Measurements from ENCODE around the gene PER1. TPM values are rescaled to one million over a fixed set of nuclear protein-coding genes. Genes with fewer than 3 reads are reported as not detected.

PER1 gene
- total and polyA plus RNA-seq, 9 of the 15 experiments (the other 6 are each of a cell fraction or from before 2014, with no cell fraction given), result 0.13 to 26.0 (median 3.4) TPM

- ChIA-PET POLR2A (no interaction called here), CTCF (ENCODE audit: low intra/inter-chr PET ratio) (no interaction called here)
- H3K9me1 ChIP-seq (ENCODE audit: control insufficient read depth, insufficient read depth, low read length), result peaks cover 2% of the 10 kb centered on the region
- no peaks in the 10 kb centered on the region for H3K9me3 ChIP-seq (replicated peaks; ENCODE audit: control insufficient read depth, insufficient read depth, low read depth, low read length)
- H3K4me3 ChIP-seq, result no peak overlapping the region
- H3K4me1 ChIP-seq (replicated peaks in 1 of 2; ENCODE audit: control insufficient read depth in 2 of 2, insufficient read depth in 2 of 2, low read length in 2 of 2), result peaks cover 19 to 49% of the 10 kb centered on the region in 2 experiments
- intact Hi-C loops (cut with micrococcal nuclease), result no loop called here
- in situ Hi-C loops (cut with MboI), result no loop called here
- H2AFZ ChIP-seq (ENCODE audit: low read depth, low read length), result no peak overlapping the region
- H3K27me3 ChIP-seq (ENCODE audit: control insufficient read depth in 2 of 2, insufficient read depth in 2 of 2, low read length in 2 of 2), result no peaks in the 10 kb centered on the region
- DNase-seq (ENCODE audit: extremely low read depth in 1 of 4, low spot score in 3 of 4) (no peak), FAIRE-seq (no peak), ATAC-seq (no peak)
- no TSS peak for BruUV-seq (replicated peaks)
- no peak overlapping the region for H3K4me2 ChIP-seq (ENCODE audit: insufficient read depth, low read length)
- TF ChIP-seq ZNF785 (CRISPR knock-in tag; IDR thresholded peaks at IDR 0.05) (no peak), PPARD (CRISPR knock-in tag; IDR thresholded peaks at IDR 0.05) (no peak), CBFA2T2 (conservative IDR thresholded peaks at IDR 0.05) (no peak)
- WGBS (ENCODE audit: insufficient coverage, low coverage, missing lambda C conversion rate), result 76% methylated on average over 4 of the region's 6 CpGs
- peak overlapping the region in 1 of 2 experiments; percentile 76; a peak in 2 of 4 replicates for H3K9ac ChIP-seq (ENCODE audit: insufficient read depth in 1 of 2, low read depth in 2 of 2, low read length in 2 of 2)
- H4K20me1 ChIP-seq (replicated peaks; ENCODE audit: control insufficient read depth, insufficient read depth, low read length), result 0 out of 2 replicates have a peak, but pooled peaks cover 3% of the 10 kb centered on the region
- no peak overlapping the region for H3K27ac ChIP-seq (ENCODE audit: extremely low read depth, low read depth, low read length)
- peaks cover 10% of the 10 kb centered on the region for H3K79me2 ChIP-seq (ENCODE audit: control insufficient read depth, insufficient read depth, low read length)
- H3K36me3 ChIP-seq (ENCODE audit: control insufficient read depth, insufficient read depth, low read length), result peaks cover 3% of the 10 kb centered on the region; the same call in 2 of the 3 replicates
These were observed 14.5 kb upstream of the PER1 start for GRCh38 chr17:8166731-8167130.

DNA sequence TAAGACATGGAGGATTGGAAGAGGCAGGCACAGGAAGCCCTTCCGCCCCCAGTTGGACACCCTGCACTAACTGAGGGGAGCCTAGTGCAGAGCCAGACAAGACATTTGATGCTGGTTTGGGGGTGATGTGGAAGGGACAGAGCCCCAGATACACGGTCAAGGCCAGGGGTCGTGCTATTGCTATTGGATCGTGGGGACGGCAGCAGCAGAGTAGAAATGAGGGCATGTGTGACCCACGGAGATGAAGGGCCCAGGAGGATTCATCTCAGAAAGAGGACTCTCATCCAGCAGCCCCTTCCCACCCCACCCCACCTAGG is 12.6 kb upstream of the PER1 start:
- DNase-seq (ENCODE audit: extremely low read depth in 1 of 4, low spot score in 3 of 4) (no peak), FAIRE-seq (no peak), ATAC-seq (no peak)
- Histone ChIP-seq H3K9me1 (ENCODE audit: control insufficient read depth, insufficient read depth, low read length) (peaks cover 5% of the 10 kb centered on the region), H3K4me2 (ENCODE audit: insufficient read depth, low read length) (peak overlapping the region; percentile 59), H3K27ac (ENCODE audit: extremely low read depth, low read depth, low read length) (peak overlapping the region; percentile 87), H3K9ac (ENCODE audit: insufficient read depth in 1 of 2, low read depth in 2 of 2, low read length in 2 of 2) (peak overlapping the region; percentile 45 to 91; a peak in 3 of 4 replicates), H3K4me3 (no peak overlapping the region), H3K36me3 (ENCODE audit: control insufficient read depth, insufficient read depth, low read length) (peaks cover 19% of the 10 kb centered on the region; the same call in 2 of the 3 replicates), H3K9me3 (replicated peaks; ENCODE audit: control insufficient read depth, insufficient read depth, low read depth, low read length) (no peaks in the 10 kb centered on the region), H2AFZ (ENCODE audit: low read depth, low read length) (peak overlapping the region; percentile 81), H3K79me2 (ENCODE audit: control insufficient read depth, insufficient read depth, low read length) (peaks cover 25% of the 10 kb centered on the region), H3K4me1 (replicated peaks in 1 of 2; ENCODE audit: control insufficient read depth in 2 of 2, insufficient read depth in 2 of 2, low read length in 2 of 2) (peaks cover 29 to 41% of the 10 kb centered on the region in 2 experiments), H3K27me3 (ENCODE audit: control insufficient read depth in 2 of 2, insufficient read depth in 2 of 2, low read length in 2 of 2) (no peaks in the 10 kb centered on the region), H4K20me1 (replicated peaks; ENCODE audit: control insufficient read depth, insufficient read depth, low read length) (0 out of 2 replicates have a peak, but pooled peaks cover 12% of the 10 kb centered on the region)
- BruUV-seq (replicated peaks), result TSS peak; percentile 79
- WGBS (ENCODE audit: insufficient coverage, low coverage, missing lambda C conversion rate), result 39% methylated on average over 6 of the region's 6 CpGs
- intact Hi-C loops (cut with micrococcal nuclease) (no loop called here), in situ Hi-C loops (cut with MboI) (no loop called here)
- POLR2A ChIA-PET, result interaction anchor here (0.6 to 1.8 kb wide), 4 partner anchors 8 to 57 kb away, joined by 3 to 31 read pairs (median 3); no protein-coding TSS in a partner anchor
- TF ChIP-seq, protein P1, sequence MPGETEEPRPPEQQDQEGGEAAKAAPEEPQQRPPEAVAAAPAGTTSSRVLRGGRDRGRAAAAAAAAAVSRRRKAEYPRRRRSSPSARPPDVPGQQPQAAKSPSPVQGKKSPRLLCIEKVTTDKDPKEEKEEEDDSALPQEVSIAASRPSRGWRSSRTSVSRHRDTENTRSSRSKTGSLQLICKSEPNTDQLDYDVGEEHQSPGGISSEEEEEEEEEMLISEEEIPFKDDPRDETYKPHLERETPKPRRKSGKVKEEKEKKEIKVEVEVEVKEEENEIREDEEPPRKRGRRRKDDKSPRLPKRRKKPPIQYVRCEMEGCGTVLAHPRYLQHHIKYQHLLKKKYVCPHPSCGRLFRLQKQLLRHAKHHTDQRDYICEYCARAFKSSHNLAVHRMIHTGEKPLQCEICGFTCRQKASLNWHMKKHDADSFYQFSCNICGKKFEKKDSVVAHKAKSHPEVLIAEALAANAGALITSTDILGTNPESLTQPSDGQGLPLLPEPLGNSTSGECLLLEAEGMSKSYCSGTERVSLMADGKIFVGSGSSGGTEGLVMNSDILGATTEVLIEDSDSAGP (CRISPR knock-in tag; IDR thresholded peaks at IDR 0.05), result no peak
- peak; percentile 4; the same call in 1 of the 2 replicates for TF ChIP-seq ZBTB7A (IDR thresholded peaks at IDR 0.05; ENCODE audit: borderline replicate concordance, control insufficient read depth, low read depth, low read length)
- CTCF ChIA-PET (ENCODE audit: low intra/inter-chr PET ratio), result no interaction called here

Measured in K562 (cell line).